HS-27A (cell line): ENCODE data around the gene GRM4.

ENCODE experiments used
- DNase-seq: peaks from one replicate; pipeline ENCODE4 v3.0.0-alpha.2; 2012; ENCODE audit warnings: low read depth, missing footprints

GRM4 gene

GRCh38 chr6:34157236-34157830 lies 11.4 kb upstream of the GRM4 start:
- DNase-seq = no peak

DNA sequence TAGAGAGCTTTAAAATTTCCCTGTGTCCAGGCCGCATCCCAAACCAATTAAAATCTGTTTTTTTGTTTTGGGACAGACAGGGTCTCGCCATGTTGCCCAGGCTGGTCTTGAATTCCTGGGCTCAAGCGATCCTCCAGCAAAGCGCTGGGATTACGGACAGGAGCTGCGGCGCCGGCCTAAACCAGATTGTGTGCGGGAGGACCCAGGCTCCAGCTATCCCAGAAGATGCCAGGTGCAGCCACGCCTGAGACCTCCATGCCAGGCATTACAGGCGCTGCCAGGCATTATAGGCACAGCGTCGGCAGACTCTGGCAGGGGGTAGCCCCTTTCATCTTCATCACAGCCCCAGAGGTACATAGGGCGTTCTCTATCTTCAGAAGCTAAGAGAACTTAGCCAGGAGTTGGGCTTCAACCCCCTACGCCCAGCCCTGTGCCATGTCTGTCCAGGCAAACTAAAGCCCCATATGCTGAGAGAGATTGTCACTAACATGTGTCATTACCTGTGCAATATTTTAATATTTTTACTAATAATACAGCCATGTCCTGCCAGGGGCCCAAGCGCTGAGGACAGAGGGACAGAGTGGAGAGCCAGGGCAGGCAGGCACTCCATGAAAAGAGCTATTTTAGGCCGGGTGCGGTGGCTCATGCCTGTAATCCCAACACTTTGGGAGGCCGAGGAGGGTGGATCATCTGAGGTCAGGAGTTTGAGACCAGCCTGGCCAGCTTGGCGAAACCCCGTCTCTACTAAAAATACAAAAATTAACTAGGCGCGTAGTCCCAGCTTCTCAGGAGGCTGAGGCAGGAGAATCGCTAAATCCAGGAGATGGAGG lies 9.8 kb upstream of the GRM4 start:
- DNase-seq = no peak

- DNase-seq = no peak
These were observed 9.0 kb upstream of the GRM4 start for GRCh38 chr6:34154668-34155447.

GRCh38 chr6:34152806-34153520 lies 7.1 kb upstream of the GRM4 start:
- no peak for DNase-seq

DNA sequence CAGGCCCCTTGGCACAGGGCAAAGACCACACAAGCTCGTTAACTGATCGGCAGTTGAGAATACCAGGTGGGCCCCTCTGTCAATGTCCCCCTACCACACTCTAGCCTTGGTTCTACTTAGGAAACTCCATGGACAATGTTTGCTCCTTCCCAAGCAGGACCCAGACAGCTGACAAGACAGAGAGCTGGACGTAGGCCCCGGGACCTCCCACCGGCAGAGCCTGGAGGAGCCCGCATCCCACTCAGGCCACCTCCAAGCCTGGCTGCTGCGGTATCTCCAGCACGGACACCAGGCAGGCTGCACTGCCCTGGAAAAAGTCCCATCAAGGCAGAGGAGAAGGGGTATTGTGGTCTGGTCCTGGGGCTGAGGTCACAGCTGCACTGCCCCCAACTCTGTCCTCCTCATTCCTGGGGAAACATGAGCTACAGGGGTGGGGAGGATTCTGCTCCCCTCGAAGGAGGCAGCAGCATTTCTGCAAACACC lies 6.2 kb upstream of the GRM4 start:
- no peak for DNase-seq

GRCh38 chr6:34151321-34152041 lies 5.6 kb upstream of the GRM4 start:
- DNase-seq = no peak

- no peak for DNase-seq
These were observed 4.9 kb upstream of the GRM4 start for GRCh38 chr6:34150766-34151165.

- no peak for DNase-seq
These were observed 4.0 kb upstream of the GRM4 start for GRCh38 chr6:34149831-34150400.

DNA sequence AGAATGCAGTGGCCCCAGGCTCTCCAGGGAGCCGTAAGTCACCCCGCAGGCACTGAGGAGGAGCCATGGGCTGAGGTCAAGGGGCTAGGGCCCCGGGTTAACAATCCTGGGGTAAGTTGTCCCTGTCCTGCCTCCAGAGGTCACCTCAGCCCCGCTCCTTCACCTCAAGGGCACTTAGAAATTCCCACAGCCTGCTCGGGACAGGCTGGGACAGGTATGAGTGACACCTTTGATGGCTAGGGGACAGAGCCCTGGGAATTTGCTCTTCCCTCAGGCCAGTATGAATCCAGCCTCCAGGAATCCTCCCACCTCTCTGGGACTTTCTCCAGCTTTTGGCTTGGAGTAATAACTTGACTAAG lies 3.5 kb upstream of the GRM4 start:
- DNase-seq = no peak

GRCh38 chr6:34148631-34149451 lies 3.0 kb upstream of the GRM4 start:
- no peak for DNase-seq

- DNase-seq = no peak
These were observed 2.2 kb upstream of the GRM4 start for GRCh38 chr6:34147906-34148630.

GRCh38 chr6:34146801-34147592 lies 1.1 kb upstream of the GRM4 start:
- DNase-seq = no peak

DNA sequence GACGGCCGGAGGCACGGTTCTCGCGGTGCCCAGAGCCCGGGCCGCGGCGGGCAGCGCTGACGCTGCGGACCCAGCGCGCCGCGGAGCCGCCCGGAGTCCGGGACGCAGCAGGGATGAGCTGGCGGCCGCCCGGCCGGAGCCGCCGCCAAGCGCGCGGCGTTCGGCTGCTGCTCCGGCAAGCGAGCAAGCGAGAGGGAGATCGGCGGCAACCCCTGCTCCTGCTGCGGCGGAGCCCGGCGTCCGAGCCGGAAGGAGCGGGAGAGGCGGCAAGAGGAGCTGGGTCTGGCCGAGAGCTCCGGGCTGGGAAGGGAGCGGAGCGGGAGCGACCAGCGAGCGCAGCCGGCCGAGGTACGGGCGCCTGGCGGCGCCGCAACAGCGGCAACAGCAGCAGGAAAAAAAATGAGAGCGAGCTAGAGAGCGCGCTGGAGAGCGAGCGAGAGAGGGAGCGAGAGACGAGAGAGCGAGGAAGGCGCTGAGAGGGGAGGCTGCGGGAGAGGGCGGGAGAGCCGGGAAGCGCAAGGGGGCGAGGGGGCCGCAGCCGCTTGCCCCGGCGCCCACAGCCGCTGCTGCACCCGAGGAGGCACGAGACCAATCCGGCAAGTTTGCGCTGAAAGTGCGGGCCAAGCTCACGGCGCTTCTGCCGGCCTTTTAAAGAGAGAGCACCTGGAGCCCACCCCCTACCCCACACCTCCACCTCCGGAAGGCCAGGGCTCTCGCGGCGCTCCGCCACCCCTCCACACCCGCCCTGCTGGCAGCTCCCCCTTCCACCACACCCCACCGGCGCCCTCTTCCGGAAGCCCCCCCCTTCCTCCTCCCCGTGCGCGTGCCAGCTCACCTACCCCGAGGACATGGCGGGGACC lies 496 bp downstream of the GRM4 start:
- no peak for DNase-seq

GRCh38 chr6:34144581-34145160 lies 1.2 kb downstream of the GRM4 start:
- DNase-seq = no peak

GRCh38 chr6:34143884-34144580 lies 1.9 kb downstream of the GRM4 start:
- no peak for DNase-seq

GRCh38 chr6:34143196-34143883 lies 2.5 kb downstream of the GRM4 start:
- no peak for DNase-seq
